NCI-H526 (cell line): ENCODE results near the gene PTK7.
"Not testable (repeated sequence)": the region's sequence is repeated elsewhere in the genome, so short reads cannot be mapped to it uniquely, and the experiment has no call there.

ENCODE experiments used
- DNase-seq, 2 experiments: peaks; one replicate each; lab custom pipeline; 2025; lab: John Stamatoyannopoulos, UW

PTK7 gene

DNA sequence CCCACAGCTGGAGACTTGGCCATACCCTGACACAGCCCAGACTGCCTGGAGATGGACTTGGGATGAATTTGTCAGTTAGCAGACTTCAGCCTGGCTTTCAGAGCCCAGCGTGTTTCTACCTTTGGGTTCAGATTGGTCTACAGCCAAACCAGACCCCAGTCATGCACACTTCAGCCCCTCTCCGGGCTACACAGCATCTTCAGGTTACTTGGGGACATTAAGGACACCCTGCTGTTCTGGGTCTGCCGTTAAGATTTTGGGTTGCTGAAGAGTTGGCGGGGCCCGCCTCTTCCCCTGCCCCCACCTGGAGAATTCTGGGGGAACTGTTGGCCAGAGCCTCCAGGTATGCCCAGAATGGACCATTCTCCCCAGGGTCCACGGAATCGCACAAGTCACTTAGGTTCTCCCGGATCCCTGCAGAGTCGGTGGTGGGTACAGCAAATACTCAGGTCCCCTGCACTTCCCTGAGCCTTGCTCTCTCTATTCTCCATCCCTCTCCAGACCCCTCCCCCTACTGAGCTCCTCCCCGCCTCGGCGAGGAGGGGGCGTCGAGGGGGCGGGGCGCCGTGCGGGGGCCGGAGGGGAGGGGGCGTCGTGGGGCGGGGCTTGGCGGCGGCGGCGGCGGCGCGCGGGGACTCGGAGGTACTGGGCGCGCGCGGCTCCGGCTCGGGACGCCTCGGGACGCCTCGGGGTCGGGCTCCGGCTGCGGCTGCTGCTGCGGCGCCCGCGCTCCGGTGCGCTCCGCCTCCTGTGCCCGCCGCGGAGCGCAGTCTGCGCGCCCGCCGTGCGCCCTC is at the start of gene PTK7:
TSS of gene PTK7 (plus strand) at position 645 of the 794 bp plus-strand sequence. CDS start 175 bp downstream, outside the sequence.
- DNase-seq: peak; percentile 47 to 94

GRCh38 chr6:43026365-43026764 is 49.7 kb upstream of the PTK7 start:
- DNase-seq: no peak

DNA sequence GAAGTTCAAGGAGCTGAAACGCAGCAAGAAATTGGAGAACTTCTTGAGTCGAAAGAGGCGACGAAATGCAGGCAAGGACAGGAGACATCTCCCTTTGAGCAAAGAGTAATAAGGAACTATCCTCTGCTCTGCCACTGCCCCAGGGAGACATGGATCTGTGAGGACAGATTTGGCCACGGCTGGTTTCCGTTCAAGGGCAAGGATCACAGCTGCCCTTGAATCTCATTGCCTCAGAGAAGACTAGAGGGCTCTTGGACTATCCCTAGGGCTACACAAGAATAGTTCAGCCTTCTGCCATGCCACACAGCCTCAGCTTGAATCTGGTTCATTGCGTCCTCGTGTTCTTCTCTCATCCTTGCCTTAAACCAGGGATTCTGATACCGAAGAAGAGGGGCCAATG is 47.0 kb upstream of the PTK7 start:
- DNase-seq: no peak

- DNase-seq: no peak
These were observed 43.8 kb upstream of the PTK7 start for GRCh38 chr6:43032326-43032725.

DNA sequence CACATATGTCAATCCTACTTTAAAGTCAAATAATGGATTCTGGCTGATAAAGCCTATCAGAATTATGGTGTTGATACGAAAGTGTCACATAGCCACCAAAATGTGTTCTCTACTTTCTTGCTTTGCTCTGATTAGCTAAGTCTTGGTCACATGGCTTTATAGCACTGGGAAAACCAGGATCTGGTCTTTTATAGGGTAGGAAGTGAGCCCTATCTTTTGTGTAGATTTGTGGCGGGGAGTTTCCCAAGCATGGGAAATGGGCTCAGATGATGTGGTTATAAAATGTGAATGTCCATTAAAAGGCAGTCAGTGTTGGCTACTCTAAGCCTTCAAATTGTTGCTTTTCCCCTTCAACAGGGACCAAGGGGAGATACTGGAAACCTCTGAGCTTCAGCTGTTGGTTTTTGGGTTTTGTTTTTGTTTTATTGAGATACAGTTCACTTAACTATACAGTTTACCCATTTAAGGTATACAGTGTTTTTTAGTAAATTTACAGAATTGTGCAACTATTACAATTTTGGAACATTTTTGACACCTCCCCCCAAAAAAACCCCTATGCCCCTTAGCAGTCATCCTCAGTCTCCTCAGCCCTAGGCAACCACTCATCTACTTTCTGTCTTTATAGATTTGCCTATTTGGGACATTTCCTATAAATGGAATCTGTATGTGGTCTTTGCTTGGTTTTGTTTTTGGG is 42.5 kb upstream of the PTK7 start:
- no peak for DNase-seq

- DNase-seq: no peak
These were observed 42.0 kb upstream of the PTK7 start for GRCh38 chr6:43034190-43034525.

DNA sequence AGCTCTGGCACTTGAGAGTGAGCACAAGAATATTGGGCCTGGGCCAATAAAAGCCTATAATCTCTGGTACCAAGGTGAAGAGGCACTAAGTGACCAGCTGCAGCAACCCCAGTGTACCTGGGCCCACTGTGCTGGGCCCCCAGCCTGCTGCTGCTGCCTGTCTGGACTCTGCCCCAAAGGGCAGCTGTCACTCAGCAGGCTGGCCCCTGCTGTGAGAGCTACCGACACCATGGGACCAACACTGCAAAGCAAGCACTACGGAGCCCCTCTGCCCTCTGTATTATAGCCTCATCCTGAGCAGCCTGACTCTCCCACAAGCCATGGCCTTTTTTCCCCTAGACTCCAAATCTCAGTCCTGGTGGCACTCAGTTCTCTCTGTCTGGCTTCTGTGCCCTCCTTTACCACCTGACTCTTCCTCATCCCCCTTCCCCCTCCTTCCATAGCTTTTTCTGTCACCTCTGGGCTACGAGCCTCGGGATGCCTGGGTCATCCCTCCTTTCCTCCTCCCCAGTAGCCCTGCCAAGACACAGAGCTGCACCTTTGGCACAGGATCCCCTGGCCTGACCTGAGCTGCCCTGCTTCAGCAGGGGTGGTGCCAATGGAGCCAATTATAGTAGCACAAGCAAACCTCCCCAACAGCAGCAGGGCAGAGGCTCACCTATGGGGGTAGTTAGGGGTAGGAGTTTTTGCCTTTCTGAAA is 40.5 kb upstream of the PTK7 start:
- no peak for DNase-seq

DNA sequence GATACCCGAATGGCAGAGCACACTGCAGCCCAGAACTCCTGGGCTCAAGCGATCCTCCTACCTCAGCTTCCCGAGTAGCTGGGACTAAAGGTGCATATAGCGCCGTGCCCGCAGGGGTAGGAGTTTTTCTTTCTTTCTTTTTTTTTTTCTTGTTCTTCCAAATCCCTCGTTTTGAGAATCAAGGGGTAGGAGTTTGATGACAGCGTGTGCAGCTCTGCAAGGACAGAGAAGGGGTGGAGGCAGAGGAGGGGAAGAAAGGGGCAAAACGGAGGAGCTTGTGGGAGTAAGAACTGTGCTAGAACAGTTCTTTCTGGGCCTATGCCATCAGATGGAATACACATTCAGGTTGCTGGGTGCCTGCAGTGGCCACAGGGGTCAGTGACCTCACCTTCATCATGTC is 39.4 kb upstream of the PTK7 start:
- DNase-seq: no peak

- no peak for DNase-seq
These were observed 38.9 kb upstream of the PTK7 start for GRCh38 chr6:43037197-43037596.

- DNase-seq: no peak
These were observed 38.4 kb upstream of the PTK7 start for GRCh38 chr6:43037706-43038105.

DNA sequence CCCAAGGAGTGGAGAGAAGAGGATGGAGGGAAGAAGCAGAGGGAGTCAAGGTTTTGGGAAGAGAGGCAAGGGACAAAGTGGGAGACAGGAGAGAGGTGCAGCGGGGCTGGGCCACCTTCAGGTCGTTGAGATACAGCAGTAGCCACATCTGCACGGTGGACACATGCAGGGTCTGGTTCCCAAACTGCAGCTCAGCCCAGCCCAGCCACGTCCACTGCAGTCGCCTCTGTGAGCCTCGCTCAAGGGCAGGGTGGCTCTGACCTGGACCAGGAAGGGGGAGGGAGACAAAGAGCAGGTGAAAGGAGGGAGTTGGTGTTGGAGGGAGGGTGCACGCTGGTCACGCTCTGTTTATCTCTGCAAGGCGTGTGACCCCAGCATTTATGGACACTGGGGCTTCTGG is 37.4 kb upstream of the PTK7 start:
- DNase-seq: no peak

GRCh38 chr6:43040542-43041257 is 35.4 kb upstream of the PTK7 start:
- no peak for DNase-seq

GRCh38 chr6:43041475-43041874 is 34.6 kb upstream of the PTK7 start:
- not testable (repeated sequence) for DNase-seq

DNA sequence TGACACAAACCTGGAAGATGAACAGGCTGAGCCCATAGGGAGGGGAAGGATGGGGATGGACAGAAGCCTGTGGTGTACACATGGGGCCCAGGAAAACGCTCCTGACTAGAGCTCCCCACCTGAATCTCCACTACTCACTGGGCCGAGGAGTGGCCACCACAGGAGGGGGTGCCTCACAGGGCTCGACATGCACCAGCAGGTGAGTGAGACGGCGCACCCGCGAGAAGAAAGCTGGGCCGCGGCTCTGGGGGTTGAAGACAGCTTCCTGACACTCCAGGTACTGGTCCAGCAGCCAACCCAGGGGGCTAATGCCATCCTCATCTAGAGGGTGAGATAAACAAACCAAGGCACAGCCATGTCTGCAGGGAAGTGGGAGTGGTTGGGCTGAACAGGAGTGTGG is 32.8 kb upstream of the PTK7 start:
- DNase-seq: no peak

- DNase-seq: no peak
These were observed 30.7 kb upstream of the PTK7 start for GRCh38 chr6:43045371-43045930.

GRCh38 chr6:43047998-43048397 is 28.1 kb upstream of the PTK7 start:
- DNase-seq: no peak

GRCh38 chr6:43050981-43051380 is 25.1 kb upstream of the PTK7 start:
- no peak for DNase-seq

DNA sequence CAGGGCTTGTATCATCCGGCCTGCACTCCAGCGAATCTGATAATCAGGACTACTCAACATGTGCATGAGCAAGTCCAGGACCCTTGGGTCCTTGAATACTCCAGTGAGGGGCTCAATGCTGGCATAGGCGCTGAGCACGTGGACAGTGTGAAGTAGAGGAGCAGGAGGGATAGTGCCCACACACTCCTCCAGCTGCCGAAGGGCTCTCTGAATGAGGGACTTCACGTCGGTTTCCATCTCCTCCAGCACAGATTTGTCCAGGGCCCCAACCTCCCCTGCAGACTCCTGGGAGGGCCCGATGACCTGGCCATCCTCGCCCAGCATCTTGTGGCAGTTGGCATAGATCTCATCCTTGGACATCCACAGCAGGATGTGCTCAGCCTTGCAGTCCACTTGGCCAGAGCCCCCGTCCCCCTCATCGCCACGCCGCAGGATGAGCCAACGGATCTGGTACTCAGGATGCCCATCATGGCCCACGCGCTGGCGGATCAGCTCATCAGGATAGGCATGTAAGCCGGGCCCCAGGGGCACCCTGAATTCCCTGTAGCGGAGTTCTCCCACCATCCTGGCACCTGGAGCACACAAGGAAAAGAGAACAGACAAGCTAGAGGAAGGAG is 23.8 kb upstream of the PTK7 start:
- DNase-seq: no peak

GRCh38 chr6:43052842-43053544 is 23.1 kb upstream of the PTK7 start:
- DNase-seq: peak in 1 of 2 experiments; percentile 51

DNA sequence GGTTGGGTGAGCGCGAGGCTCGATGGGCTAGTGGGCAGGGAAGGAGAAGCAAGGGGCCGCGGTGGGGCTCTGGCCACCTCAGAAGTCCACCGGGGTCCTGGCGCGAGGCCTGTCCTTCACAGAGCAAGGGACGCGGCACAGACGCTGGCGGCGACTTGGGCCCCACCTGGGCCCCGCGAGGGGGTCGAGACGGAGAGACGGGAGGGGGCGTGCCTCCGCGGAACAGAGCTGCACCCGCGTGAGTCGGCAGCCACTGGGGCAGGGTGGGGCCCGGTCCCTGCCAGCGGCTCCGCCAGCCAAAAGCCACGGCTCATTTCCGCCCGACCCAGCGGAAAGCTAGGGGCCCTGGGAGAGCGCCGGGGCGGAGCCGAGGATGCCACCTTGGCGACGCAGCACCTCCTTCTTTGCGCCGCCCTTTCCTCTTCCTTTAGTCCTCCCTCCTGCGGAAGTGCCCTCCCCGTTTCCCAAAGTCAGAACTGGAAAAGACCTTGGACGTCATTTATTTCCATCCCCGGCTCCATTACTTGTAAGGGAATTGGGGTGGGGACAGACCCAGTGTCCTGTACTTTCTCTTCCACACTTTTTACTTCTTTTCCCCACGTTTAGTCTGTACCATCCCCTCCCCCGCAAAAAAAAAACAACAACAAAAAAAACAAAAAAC is 22.4 kb upstream of the PTK7 start, which contains the start of gene CUL7:
TSS of gene CUL7 (minus strand) at position 307 of the 661 bp plus-strand sequence. CDS start 1,063 bp downstream, outside the sequence.
- peak; percentile 88 to 96 for DNase-seq
